Kidney capillary endothelial cell (primary cell): Measurements from ENCODE around the gene EGFL7.

Source experiments
- DNase-seq: peaks from one replicate; pipeline ENCODE4 v3.0.0-alpha.2; 2018; ENCODE audit warnings: low spot score

Gene EGFL7

GRCh38 chr9:136644593-136645351, 17.9 kb upstream of the EGFL7 start:
- DNase-seq = peak; percentile 96

GRCh38 chr9:136645352-136645902, 17.3 kb upstream of the EGFL7 start:
- DNase-seq = no peak

- peak; percentile 83 for DNase-seq
Observed at GRCh38 chr9:136645903-136646754, 16.6 kb upstream of the EGFL7 start.

GRCh38 chr9:136646827-136647711, 15.6 kb upstream of the EGFL7 start:
- no peak for DNase-seq

DNA sequence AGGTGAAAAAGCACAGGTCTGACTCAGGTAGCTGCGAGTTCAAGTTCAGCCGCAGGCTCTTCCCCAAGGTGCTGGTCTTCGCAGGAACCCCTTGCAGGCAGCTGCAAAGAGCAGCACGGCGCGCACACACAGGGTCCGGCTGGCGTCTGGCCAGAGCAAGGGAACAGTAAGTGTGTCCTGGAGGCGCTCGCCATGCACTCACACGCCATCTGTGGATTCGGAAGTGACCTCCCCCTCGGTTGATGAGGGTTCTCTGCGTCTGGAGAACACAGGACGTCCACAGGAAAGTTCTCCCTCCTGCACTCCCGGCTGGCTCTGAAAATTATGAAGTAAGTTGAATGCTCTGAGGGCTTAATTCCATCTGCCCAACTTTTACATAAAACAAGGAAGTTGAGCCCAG, 14.0 kb upstream of the EGFL7 start:
- DNase-seq = peak; percentile 92

- DNase-seq = no peak
Observed at GRCh38 chr9:136650021-136650420, 12.7 kb upstream of the EGFL7 start.

- DNase-seq = no peak
Observed at GRCh38 chr9:136650648-136651047, 12.1 kb upstream of the EGFL7 start.

GRCh38 chr9:136651860-136652259, 10.9 kb upstream of the EGFL7 start:
- no peak for DNase-seq

DNA sequence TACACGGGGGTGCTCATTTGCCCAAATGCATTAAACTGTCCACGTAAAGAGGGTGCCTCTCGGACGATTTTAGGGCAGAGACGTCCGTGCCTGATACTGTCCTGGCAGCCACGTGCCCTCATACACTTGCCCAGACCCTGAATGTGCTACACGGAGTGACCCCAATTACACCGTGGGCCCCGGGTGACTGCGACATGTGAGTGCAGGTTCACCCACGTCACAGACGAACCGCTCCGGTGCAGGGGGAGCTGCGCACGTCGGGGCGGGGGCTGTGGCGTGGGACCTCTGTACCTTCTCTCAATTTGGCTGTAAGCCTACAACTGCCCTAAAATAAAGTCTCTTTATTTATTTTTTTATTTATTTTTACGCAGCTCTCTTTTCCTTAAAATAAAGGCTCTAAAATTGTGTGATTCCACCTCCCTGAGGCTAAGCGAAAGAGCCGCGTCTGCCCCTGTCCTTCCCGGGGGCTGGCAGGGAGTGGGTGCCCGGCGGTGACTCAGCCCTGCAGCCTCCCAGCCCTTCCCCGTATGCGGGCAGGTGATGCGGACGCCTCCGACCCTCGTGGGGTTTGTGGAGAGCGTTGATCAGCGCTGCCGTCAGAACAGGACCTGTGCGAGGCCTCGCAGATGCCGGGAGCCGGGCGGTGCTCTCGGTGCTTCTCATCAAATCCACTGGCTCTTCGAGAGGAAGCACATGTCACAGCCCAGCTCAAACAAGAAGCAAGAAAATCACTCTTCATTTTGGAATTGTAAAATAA, 9.2 kb upstream of the EGFL7 start:
- DNase-seq = no peak

GRCh38 chr9:136654820-136655535, 7.7 kb upstream of the EGFL7 start:
- no peak for DNase-seq

GRCh38 chr9:136655536-136656182, 7.1 kb upstream of the EGFL7 start:
- DNase-seq = peak; percentile 96

GRCh38 chr9:136656183-136656738, 6.5 kb upstream of the EGFL7 start:
- no peak for DNase-seq

- DNase-seq = no peak
Observed at GRCh38 chr9:136656795-136657611, 5.7 kb upstream of the EGFL7 start.

DNA sequence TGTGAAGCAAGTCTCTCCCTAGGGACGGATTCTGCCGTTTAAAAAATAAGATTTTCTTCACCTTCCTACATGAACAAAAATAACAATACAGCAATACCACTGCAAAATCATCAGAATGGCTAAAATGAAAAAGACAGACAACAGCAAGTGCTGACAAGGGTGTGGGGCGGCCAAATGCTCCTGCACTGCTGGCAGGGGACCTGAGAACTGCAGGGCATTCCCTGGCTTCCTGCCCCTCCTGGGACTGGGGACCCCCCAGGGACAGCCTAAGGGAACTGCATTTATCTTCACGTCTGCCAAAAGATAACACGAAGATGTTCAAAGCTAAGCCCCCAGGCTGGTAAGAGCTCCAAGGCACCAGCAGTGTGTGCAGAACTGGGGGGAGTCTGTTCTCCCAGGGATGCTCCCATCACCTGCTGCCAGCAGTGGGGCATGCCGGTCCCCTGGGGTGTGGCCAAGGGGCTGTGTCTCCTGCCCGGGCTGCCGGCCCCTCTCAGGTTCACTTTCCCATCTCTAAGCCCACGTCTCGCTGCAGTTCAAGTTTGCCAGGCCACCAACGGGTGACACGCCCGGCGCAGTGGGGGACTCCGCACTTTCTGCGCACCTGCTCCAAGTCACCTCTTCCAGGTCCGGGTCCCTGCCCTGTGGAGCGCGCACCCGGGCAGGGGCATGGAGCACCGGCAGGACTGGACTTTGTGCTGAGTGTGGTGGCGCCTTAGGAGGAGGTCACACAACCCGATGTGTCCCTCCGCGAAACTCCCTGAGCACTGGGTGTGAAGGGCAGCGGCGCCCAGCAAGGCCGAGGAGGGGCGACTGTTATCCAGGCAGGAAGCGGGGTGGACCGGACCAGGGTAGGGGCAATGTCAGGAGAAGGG, 4.5 kb upstream of the EGFL7 start:
- no peak for DNase-seq

DNA sequence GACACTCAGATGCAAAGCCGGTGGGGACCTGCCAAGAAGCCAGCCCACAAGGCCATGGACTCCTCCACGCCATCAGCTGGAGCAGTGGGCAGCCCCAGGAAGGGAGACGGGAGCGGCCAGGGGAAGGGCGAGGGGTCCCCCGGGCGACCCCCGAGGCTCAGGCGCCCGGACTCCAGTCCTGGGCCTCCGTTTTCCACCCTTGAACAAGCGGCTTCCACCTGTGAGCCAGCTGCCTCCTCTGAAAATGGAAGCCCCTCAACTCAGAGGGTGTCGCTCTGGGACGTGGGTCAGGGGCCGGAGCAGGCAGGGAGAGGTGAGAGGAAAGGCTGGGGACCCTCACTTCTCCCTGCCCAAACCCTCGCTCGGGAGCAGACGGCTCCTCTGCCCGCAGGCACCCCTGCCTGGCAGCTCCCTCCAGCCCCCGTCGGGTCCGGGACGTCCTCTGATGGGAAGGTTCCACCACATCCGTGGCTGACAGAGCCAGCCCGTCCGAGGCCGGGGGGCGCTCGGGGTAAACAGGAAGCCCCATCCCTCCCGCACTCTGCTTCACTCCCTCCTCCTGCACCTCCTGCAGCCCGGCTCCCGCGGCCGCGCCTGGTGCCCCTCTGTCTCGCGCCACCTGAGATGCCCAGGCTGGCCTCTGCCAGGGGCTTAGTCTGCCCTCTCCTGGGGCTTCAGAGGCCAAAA, 3.7 kb upstream of the EGFL7 start:
- DNase-seq = no peak

- DNase-seq = no peak
Observed at GRCh38 chr9:136659861-136660784, 2.6 kb upstream of the EGFL7 start.
